LNCAP (cell line): Measurements from ENCODE around the gene ZKSCAN7.

ENCODE experiments used
- TF ChIP-seq, protein P1 (sequence below): fragments of 450-650 bp; IDR thresholded peaks from 2 replicates; pipeline ENCODE4 v1.5.1; 2017; ENCODE audit warnings: mild to moderate bottlenecking

Gene ZKSCAN7

DNA sequence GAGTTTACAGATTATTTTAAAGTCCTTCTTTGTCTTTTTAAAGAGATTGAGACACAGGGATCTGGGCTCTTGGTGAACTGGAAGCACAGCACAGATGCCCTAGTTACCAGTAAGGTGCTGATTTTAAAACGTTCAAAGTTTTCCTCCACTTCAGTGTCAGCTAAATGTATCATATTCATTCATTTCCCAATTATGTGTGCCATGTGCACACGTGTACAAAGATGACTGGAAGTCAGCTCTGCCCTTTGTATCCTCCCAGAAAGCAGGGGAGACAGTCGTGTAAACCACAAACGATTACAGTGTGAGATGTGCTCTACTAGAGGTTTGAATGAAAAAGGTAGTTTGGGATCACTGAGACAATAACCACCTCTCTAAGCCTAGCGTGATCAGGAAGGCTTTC is 730 bp downstream of the ZKSCAN7 start:
- TF ChIP-seq, protein P1, sequence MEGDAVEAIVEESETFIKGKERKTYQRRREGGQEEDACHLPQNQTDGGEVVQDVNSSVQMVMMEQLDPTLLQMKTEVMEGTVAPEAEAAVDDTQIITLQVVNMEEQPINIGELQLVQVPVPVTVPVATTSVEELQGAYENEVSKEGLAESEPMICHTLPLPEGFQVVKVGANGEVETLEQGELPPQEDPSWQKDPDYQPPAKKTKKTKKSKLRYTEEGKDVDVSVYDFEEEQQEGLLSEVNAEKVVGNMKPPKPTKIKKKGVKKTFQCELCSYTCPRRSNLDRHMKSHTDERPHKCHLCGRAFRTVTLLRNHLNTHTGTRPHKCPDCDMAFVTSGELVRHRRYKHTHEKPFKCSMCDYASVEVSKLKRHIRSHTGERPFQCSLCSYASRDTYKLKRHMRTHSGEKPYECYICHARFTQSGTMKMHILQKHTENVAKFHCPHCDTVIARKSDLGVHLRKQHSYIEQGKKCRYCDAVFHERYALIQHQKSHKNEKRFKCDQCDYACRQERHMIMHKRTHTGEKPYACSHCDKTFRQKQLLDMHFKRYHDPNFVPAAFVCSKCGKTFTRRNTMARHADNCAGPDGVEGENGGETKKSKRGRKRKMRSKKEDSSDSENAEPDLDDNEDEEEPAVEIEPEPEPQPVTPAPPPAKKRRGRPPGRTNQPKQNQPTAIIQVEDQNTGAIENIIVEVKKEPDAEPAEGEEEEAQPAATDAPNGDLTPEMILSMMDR, result no peak

DNA sequence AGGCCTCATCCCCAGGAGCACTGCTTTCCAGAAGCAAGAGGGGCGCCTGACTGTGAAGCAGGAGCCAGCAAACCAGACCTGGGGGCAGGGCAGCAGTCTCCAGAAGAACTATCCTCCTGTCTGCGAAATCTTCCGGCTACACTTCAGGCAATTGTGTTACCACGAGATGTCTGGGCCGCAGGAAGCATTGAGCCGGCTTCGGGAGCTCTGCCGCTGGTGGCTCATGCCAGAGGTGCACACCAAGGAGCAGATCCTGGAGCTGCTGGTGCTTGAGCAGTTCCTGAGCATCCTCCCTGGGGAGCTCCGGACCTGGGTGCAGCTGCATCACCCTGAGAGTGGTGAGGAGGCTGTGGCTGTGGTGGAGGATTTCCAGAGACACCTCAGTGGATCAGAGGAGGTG is 2.1 kb downstream of the ZKSCAN7 start:
- TF ChIP-seq, protein P1, result no peak

DNA sequence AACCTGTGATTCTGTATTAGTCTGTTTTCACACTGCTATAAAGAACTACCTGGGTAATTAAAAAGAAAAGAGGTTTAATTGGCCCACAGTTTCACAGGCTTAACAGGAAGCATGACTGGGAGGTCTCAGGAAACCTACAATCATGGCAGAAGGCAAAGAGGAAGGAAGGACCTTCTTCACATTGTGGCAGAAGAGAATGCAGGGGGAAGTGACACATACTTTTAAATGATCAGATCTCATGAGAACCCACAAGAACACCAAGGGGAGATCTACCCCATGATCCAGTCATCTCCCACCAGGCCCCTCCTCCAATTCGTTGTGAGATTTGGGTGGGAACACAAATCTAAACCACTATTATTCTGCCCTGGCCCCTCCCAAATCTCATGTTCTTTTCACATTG is 6.1 kb downstream of the ZKSCAN7 start:
- TF ChIP-seq, protein P1, result no peak

DNA sequence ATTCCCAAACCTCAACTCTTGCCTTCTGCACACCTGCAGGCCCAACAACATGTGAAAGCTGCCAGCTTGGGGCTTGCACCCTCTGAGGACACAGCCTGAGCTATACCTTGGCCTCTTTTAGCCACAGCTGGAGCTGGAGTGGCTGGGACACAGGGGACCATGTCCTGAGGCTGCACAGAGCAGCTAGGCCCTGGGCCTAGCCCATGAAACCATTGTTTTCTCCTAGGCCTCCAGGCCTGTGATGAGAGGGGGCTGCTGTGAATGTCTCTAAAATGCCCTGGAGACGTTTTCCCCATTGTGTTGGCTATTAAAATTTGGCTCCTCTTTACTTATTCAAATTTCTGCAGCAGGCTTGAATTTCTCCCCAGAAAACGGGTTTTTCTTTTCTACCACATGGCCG is 7.2 kb downstream of the ZKSCAN7 start:
- TF ChIP-seq, protein P1, result no peak

DNA sequence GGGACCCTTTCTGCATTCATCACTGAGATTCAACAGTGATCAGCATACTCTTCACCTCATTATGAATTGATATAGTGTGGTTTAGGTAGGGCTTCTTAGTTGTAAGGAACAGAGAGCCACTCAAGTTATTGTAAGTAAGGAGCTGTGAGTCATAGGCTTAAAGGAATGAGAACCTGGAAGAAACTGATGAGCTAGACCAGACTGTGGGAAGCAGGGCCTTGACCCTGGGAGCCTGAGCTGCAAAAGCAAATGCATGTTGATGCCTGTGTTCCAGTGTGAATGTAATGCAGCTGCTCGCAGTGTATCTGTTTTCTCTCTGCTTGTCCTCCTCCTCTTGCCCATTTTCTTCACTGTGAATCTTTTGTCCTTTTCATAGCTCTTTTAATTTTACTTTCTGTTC is 13.6 kb downstream of the ZKSCAN7 start:
- TF ChIP-seq, protein P1, result no peak

DNA sequence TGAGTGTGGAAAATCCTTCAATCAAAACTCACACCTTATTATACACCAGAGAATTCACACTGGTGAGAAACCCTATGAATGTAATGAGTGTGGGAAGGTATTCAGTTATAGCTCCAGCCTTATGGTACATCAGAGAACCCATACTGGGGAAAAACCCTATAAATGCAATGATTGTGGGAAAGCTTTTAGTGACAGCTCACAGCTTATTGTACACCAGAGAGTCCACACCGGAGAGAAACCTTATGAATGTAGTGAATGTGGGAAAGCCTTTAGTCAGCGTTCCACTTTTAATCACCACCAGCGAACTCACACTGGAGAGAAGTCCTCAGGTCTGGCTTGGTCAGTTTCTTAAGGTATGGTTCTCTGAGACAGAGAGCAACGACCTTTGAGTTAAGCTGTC is 16.0 kb downstream of the ZKSCAN7 start:
- TF ChIP-seq, protein P1, result no peak

DNA sequence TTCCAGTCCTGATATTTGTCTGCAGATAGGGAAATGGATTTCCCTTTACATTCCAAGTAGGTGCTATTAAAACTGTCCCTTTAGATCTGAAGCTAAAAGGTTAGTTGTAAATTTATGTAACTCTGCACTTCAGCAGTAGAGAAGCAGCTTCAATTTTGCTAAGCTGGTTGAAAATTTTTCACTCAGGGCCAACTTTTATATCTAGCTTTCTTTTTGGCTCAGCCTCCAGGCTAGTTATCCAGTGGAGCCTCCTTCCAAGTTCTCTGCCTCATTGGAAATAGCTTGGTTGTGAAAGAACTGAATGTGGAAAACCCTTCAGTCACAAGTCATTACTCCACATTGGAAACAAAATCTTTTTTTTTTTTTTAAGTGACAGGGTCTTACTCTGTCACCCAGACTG is 21.6 kb downstream of the ZKSCAN7 start:
- TF ChIP-seq, protein P1, result no peak
